Body of pancreas (tissue), 4 donors: Measurements from ENCODE around the gene THBD.

Source experiments
- CTCF ChIP-seq, 7 experiments: fragments of 450-650 bp in 4 of 7; fragments of 200-600 bp in 3 of 7; sonication (generic) in 3 of 7; IDR thresholded peaks; one replicate each; pipeline ENCODE4 v1.5.1; 2016 to 2019; ENCODE audit warnings: antibody characterized with exemption in 7 of 7
- POLR2A ChIP-seq, 3 donors: fragments of 450-650 bp; IDR thresholded peaks; one replicate each; pipeline ENCODE4 v1.6.1; 2016; ENCODE audit warnings: antibody characterized with exemption in 3 of 3, mild to moderate bottlenecking in 2 of 3

GRCh38 chr20:23087587-23088251 lies 38.2 kb upstream of the THBD start:
- TF ChIP-seq CTCF (IDR thresholded peaks at IDR 0.05) (no peak), POLR2A (IDR thresholded peaks at IDR 0.05) (no peak)
